ENCODE results near the gene DNAJB11.
A peak's percentile ranks its signal among the peaks of the same experiment; 100 is the strongest.
"Not testable (repeated sequence)": the region's sequence is repeated elsewhere in the genome, so short reads cannot be mapped to it uniquely, and the experiment has no call there.

The DNAJB11 gene

DNA sequence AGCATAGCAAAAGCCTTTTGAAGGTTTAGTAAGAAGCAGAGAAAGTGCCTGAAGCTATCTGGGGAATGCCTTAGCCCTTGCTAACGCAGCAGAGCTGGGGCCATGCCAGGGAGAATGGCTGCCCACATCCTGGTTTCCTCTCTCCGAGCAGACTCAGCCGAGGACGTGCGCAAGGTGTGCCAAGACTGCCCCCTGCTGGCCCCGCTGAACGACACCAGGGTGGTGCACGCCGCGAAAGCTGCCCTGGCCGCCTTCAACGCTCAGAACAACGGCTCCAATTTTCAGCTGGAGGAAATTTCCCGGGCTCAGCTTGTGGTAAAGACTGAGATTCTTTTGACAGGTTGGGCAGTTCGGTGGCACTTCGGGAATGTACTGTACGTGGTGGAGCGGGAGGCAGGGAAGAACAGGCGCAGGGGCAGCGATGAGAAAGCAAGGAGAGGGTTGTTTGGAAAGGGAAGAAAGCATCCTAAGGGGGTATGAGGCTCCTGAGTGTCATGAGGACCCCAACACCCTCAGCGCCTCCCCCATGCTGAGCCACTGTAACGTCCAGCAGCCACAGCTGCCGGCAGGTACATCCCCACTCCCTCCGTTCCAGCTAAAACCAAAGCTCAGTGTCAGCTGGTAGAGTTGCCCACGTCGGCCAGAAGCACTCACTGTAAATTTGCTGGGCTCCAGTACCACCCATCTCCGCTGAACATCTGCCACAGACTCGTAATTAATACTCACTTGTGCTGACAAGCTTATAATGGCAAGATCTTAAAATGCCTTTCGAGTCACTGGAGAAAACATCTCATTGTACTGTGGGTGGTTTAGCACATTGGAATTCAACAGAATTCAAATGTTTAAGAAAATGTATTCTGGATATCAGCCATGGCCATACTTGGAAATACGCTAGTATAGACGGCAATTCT is 46.8 kb downstream of the DNAJB11 start:
- peak; percentile 77 for DNase-seq (ENCODE audit: low read depth in 2 of 2)

DNA sequence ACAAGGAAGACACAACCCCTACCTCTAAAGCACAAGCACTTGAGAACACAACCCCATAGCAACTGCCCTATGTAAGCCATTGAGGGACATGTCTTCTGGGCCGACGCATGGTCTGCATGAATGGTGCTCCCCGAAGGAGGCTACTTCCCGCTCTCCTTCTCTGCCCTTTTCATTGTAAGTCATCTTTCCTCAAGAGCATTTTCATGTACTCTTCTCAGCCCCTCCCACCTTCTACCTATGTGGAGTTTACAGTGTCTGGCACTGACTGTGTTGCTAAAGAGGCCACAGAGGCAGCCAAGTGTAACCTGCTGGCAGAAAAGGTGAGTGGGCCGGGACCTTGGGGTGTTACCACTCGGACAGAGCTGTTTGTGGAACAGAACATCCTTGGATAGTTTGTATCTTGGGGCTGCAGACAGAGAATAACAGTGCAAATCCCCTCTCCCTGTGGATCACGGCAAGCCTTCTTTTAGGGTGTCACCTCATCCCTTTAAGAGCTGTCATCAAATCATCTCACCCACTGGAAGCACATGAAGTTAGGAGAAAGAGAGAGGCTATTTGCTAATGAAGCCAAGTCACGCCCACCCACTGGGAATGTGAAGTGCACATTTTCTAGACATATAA is 47.9 kb downstream of the DNAJB11 start:
- no peak for DNase-seq (ENCODE audit: low read depth in 2 of 2)

DNA sequence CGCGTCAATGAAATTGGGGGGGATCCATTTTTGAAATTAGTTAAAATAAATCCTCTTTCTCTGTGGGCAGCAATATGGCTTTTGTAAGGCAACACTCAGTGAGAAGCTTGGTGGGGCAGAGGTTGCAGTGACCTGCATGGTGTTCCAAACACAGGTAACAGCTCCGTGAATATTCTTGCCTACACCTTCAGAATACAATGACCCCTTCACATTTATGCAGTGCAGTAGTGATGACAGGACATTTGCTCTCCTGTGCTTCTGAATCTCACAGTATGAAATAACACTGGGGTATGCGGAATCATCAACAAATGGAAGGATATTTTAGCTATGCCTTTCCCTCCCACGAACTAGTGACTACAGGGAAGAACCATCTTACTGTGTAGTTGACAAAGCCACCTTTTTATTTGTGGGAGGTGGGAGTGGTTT is 49.3 kb downstream of the DNAJB11 start:
- no peak for DNase-seq (ENCODE audit: low read depth in 2 of 2)

DNA sequence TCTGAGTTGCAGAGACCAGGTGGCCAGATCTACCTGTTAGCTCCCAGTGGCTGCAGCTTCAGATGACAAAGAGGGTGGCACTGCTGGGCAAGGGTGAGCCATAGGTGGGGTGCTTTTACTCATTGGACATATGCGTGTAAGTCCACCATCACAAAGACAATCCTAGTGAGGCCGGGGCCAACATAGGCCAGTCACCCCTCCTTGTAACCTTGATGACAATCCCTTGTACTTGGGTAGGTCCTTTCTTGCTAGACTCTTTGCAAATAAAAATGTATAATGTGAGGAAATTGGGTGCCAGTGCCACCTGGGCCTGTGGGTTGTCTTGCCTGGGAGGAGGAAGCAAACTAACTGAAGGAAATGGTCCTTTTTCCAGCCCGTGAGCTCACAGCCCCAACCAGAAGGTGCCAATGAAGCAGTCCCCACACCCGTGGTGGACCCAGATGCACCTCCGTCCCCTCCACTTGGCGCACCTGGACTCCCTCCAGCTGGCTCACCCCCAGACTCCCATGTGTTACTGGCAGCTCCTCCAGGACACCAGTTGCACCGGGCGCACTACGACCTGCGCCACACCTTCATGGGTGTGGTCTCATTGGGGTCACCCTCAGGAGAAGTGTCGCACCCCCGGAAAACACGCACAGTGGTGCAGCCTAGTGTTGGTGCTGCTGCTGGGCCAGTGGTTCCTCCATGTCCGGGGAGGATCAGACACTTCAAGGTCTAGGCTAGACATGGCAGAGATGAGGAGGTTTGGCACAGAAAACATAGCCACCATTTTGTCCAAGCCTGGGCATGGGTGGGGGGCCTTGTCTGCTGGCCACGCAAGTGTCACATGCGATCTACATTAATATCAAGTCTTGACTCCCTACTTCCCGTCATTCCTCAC is 49.9 kb downstream of the DNAJB11 start:
- no peak for DNase-seq (ENCODE audit: low read depth in 2 of 2)

DNA sequence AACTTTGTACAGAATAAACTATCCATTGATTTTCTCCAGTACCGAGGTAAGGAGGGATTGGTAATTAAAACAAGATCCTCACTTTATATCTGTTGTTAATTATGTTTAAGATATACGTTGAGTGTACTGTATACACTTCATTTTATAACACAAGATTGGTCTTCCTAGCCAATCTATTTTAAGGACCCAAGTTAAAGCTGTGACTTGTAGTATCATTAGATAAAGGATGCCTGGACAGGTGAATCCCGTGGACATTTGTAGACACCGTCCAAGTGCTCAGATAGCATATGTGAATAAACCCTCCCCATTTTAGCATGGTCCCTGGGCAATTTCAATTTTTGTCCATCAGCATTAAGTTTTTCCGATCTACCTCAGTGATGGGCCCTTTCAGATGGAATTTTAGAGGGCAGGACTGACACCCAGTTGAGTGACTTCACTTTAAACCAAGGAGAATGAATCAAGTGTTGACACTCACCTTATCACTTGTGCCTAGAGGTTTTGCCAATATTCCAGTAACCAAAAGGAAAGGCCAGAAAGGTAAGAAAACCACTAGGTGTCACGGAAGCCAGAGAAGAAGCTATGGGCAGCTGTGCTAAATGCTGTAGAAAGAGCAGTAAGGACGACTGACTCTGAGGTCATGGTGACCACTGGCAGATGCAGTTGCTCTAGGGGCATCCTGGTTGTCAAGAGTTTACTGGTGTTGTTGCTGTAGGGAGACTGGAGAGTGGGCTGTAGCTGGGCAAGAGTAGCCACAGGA is 51.6 kb downstream of the DNAJB11 start:
- DNase-seq (ENCODE audit: low read depth in 2 of 2): no peak

DNA sequence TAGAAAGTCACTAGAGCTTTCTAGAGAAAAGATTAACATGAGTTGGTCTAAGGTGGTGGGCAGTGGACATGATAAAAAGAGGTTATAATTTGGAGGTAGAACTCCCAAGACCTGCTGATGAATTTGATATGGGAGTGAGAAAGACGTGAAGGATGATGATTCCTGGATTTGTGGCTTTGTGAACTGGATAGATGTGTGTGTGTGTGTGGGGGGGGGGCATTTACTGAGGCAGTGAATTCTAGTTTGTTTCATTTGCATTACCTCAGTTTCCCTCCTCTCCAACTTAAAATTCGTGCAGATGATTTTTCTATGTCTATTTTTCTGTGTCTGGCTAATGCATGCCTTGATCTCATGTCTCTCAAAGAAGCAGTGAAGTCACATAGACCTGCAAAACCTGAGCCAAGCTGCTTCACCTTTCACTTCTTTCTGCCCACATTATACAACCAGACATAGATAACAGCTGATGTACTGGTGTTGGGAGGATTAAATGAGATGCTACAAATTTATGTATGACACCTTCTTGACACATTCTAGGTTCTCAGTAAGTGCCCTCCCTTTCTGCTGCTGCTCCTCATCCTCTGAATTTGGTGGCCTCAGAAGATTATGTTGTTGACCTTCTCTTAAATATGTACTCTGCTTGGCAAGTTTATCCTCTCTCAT is 52.3 kb downstream of the DNAJB11 start:
- no peak for DNase-seq (ENCODE audit: low read depth in 2 of 2)

- DNase-seq (ENCODE audit: low read depth in 2 of 2): no peak
These were observed 54.1 kb downstream of the DNAJB11 start for GRCh38 chr3:186624598-186624997.

GRCh38 chr3:186625600-186626042 is 55.1 kb downstream of the DNAJB11 start:
- no peak for DNase-seq (ENCODE audit: low read depth in 2 of 2)

DNA sequence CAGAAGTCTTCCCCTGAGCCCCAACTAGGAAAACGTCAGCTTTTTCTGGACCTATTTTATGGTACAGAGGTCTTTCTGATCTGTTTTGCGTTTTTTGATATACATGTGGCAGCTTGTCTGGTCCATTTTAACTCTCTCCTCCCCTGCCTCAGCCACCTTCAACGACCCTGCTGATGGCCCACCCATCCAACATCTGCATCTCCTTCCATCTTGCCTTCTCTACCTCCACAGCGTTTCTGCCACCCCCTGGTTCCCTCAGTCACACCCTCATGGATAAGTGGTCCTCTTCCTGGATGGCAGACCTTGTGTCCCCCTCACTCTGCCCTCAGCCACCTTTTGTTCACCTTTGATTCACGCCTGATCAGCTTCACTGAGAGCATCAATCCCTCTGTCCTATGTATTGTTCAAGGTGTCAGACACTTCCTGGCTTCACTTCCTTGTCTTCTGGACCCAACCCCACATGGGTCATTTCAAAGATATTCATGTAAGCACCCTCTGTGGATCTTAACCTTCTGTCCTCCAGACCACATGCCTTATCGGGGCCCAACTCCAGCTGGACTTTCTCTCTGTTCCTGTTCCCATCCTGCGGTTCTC is 55.8 kb downstream of the DNAJB11 start:
- no peak for DNase-seq (ENCODE audit: low read depth in 2 of 2)

DNA sequence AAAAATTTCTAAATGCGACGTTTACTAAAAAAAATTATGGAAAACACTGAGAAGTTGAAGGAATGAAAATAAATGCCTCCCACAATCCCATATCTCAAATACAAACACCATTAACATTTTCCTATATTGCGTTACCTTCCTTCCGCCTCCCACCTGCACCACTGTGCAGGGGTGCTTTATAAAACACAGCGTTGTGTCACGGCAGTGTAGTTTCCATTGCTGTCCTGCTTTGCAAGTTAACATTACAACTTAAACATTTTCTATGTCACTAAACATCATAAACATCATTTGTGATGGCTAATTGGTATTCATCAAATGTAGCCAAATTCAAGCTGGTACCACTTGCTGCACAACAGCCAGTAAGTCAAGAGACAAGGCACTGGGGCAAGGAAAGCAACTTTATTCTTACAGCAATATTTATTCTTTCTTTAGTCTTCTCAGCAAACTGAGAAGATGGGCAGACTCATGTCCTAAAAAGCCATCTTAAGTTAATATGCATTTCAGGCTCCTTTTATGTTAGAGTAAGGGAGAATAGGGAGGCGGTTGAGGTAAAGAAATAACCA is 57.4 kb downstream of the DNAJB11 start:
- no peak for DNase-seq (ENCODE audit: low read depth in 2 of 2)

- DNase-seq (ENCODE audit: low read depth in 2 of 2): no peak
These were observed 58.2 kb downstream of the DNAJB11 start for GRCh38 chr3:186628756-186629155.

DNA sequence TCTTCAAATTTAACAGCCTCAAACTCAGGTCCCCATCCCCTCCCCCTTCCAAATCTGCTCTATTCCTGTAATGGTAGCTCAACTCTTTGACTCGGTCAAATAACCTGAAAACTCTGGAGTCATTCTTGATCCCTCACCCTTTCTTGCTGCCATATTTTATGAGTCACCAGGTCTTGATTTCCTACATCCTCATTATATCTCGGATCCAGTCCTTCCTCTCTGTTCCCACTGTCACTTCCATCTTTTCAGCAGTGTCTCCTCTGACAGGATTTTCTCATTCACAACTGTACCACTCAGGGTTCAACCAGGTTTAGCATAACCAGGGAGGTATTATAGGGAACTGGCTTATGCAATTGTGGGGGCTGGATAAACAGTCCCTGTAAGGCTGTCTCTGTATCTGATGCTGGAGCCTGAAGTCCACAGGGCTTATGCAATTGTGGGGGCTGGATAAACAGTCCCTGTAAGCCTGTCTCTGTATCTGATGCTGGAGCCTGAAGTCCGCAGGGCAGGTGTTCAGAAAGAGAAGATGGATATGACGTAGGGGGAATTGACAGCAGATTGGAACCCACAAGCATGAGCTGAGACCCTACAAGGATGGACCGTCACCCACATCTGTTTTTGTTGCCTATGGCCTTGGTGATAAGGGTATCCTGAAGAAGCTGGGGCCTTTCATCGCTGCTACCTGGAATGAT is 60.6 kb downstream of the DNAJB11 start:
- no peak for DNase-seq (ENCODE audit: low read depth in 2 of 2)

DNA sequence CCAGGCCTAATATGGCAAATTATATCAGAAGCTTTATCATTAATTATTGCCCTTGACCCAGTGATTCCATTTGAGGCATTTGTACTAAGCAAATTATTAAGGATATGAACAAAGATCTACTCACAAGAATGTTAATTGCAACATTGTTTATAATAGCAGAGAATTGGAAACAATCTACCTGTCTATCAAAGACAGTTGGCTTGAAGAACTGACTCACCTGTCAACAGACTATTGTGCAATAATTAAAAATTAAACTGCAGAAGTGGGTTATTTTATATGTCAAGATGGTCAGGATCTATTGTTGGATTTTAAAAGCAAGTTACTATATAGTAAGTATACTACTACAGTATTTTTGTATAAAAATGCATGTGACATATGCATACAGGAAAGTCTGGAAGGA is 63.0 kb downstream of the DNAJB11 start:
- no peak for DNase-seq (ENCODE audit: low read depth in 2 of 2)

DNA sequence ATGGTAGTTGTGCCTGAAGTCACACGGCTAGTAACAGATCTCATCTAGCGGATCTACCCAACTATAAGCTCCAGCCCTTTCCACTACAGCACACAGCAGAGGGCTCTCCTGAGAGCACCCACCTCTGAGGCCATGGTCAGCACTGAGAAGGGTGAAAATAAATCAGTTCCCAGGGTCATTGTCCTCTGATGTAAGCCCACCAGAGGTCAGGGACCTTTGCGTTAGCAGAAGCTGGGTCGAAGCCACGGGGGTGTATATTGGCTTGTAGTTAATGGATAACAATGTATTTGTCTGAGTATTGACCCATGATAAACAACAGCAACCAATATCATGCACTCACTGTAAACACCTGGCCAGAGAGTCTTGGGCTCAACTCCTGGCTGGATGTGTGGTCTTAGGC is 63.7 kb downstream of the DNAJB11 start:
- DNase-seq (ENCODE audit: low read depth in 2 of 2): not testable (repeated sequence)

All from stimulated activated CD4-positive, alpha-beta T cell treated with anti-CD3 and anti-CD28 coated beads, Interleukin-1b, Interleukin-23, amount 100 ng/mL, for 4 hours (primary cell).